ENCODE measurements around the gene SF1. TPM values are rescaled to one million over a fixed set of nuclear protein-coding genes. Genes with fewer than 3 reads are reported as not detected.

The SF1 gene
- polyA plus RNA-seq, 1 of the 3 experiments (the other 2 are of a cell fraction), result 66.3 TPM

DNA sequence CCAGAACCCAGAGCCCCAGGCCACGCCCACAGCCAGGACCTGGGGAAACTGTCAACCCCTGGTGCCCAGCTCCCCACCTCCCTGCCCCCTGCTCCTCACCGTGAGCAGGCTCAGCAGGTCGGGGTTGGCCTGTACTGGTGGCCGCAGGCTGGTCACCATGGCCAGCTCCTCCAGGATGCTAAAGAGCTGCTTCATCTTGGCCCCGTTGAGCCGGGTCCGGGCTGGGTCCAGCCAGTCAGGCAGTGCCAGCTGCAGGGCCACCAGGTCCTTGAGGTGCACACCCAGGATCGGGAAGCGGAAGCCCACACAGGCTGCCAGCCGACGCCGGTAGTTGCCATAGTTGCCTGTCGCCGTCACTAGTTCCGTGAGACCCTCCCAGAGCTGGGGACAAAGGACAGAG is 41.7 kb downstream of the SF1 start:
- Histone ChIP-seq H3F3A (replicated peaks; ENCODE audit: insufficient read depth) (no peaks in the 10 kb centered on the region), H3K9me2 (no peaks in the 10 kb centered on the region), H3K27me3 (ENCODE audit: insufficient read depth) (no peaks in the 10 kb centered on the region), H2AFZ (ENCODE audit: low read depth) (no peak overlapping the region), H4K20me1 (ENCODE audit: insufficient read depth) (no peaks in the 10 kb centered on the region), H3K79me2 (ENCODE audit: insufficient read depth) (no peaks in the 10 kb centered on the region), H3K36me3 (replicated peaks in 1 of 2; ENCODE audit: control insufficient read depth in 1 of 2, insufficient read depth in 2 of 2, low read length in 1 of 2) (no peaks in the 10 kb centered on the region), H3K9me3 (no peaks in the 10 kb centered on the region), H3K4me3 (ENCODE audit: low read depth in 2 of 2, low read length in 1 of 2) (no peak overlapping the region), H3K4me2 (no peak overlapping the region), H3K4me1 (ENCODE audit: control insufficient read depth in 1 of 2, insufficient read depth in 2 of 2, low read depth in 1 of 2, low read length in 1 of 2) (no peaks in the 10 kb centered on the region), H3K27ac (ENCODE audit: low read depth in 2 of 2, low read length in 1 of 2) (no peak overlapping the region), H3K9ac (no peak overlapping the region)
- WGBS (ENCODE audit: low lambda C conversion rate), result 86% methylated on average over 9 of the region's 15 CpGs
- DNase-seq, result no peak
- no peak for TF ChIP-seq FOXM1 (IDR thresholded peaks at IDR 0.05; ENCODE audit: low read depth)
- TF ChIP-seq YY1 (IDR thresholded peaks at IDR 0.05; ENCODE audit: low read depth), result no peak
- no peak for TF ChIP-seq TCF12 (IDR thresholded peaks at IDR 0.05)
- TF ChIP-seq, protein P1, sequence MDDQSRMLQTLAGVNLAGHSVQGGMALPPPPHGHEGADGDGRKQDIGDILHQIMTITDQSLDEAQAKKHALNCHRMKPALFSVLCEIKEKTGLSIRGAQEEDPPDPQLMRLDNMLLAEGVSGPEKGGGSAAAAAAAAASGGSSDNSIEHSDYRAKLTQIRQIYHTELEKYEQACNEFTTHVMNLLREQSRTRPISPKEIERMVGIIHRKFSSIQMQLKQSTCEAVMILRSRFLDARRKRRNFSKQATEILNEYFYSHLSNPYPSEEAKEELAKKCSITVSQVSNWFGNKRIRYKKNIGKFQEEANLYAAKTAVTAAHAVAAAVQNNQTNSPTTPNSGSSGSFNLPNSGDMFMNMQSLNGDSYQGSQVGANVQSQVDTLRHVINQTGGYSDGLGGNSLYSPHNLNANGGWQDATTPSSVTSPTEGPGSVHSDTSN (IDR thresholded peaks at IDR 0.05), result no peak
- TF ChIP-seq RXRA (IDR thresholded peaks at IDR 0.05; ENCODE audit: borderline replicate concordance, low read depth), result no peak
- TF ChIP-seq GABPA (IDR thresholded peaks at IDR 0.05; ENCODE audit: low read depth), result no peak
- no peak for TF ChIP-seq TAF1 (IDR thresholded peaks at IDR 0.05; ENCODE audit: borderline replicate concordance, low read depth, low read length)
- TF ChIP-seq MXI1 (IDR thresholded peaks at IDR 0.05; ENCODE audit: low read depth, low read length), result no peak
- TF ChIP-seq, protein P2, sequence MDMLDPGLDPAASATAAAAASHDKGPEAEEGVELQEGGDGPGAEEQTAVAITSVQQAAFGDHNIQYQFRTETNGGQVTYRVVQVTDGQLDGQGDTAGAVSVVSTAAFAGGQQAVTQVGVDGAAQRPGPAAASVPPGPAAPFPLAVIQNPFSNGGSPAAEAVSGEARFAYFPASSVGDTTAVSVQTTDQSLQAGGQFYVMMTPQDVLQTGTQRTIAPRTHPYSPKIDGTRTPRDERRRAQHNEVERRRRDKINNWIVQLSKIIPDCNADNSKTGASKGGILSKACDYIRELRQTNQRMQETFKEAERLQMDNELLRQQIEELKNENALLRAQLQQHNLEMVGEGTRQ (IDR thresholded peaks at IDR 0.05; ENCODE audit: borderline replicate concordance, low read depth, low read length), result no peak
- TF ChIP-seq EP300 (IDR thresholded peaks at IDR 0.05; ENCODE audit: borderline replicate concordance in 1 of 2, low read depth in 1 of 2, low read length in 1 of 2), result no peak
- TF ChIP-seq POLR2AphosphoS5 (IDR thresholded peaks at IDR 0.05; ENCODE audit: low read depth, low read length), result no peak
- no peak for TF ChIP-seq TEAD4 (IDR thresholded peaks at IDR 0.05; ENCODE audit: borderline replicate concordance, insufficient read depth)
- TF ChIP-seq, protein P3, sequence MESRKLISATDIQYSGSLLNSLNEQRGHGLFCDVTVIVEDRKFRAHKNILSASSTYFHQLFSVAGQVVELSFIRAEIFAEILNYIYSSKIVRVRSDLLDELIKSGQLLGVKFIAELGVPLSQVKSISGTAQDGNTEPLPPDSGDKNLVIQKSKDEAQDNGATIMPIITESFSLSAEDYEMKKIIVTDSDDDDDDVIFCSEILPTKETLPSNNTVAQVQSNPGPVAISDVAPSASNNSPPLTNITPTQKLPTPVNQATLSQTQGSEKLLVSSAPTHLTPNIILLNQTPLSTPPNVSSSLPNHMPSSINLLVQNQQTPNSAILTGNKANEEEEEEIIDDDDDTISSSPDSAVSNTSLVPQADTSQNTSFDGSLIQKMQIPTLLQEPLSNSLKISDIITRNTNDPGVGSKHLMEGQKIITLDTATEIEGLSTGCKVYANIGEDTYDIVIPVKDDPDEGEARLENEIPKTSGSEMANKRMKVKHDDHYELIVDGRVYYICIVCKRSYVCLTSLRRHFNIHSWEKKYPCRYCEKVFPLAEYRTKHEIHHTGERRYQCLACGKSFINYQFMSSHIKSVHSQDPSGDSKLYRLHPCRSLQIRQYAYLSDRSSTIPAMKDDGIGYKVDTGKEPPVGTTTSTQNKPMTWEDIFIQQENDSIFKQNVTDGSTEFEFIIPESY (IDR thresholded peaks at IDR 0.05; ENCODE audit: borderline replicate concordance, low read depth), result no peak
- TF ChIP-seq, protein P4, sequence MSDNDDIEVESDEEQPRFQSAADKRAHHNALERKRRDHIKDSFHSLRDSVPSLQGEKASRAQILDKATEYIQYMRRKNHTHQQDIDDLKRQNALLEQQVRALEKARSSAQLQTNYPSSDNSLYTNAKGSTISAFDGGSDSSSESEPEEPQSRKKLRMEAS (IDR thresholded peaks at IDR 0.05; ENCODE audit: low read depth), result no peak
- CTCF ChIA-PET, result interaction anchor here (1.6 to 2.1 kb wide), 4 partner anchors 11 to 48 kb away, joined by 3 to 14 read pairs (median 4); no protein-coding TSS in a partner anchor
- POLR2A ChIA-PET, result no interaction called here

All from SK-N-SH (cell line).